ENCODE results near the gene MBNL1. TPM values are rescaled to one million over a fixed set of nuclear protein-coding genes. Genes with fewer than 3 reads are reported as not detected.
A peak's percentile ranks its signal among the peaks of the same experiment; 100 is the strongest.

MBNL1 gene
- total and polyA plus RNA-seq, 2 of the 4 experiments (the other 2 are of a cell fraction) = 127 to 664 TPM

- Histone ChIP-seq H2BK15ac (ENCODE audit: low read depth, low read length) (no peak overlapping the region), H4K5ac (ENCODE audit: low read depth, low read length) (no peak overlapping the region), H3K4ac (ENCODE audit: low read depth, low read length) (peak overlapping the region; percentile 31; the same call in 1 of the 2 replicates), H2AK9ac (replicated peaks; ENCODE audit: low read depth, low read length, poor library complexity) (no peak overlapping the region), H3K4me2 (ENCODE audit: low read depth, low read length) (no peak overlapping the region), H3K56ac (ENCODE audit: extremely low read depth, insufficient read depth, low read length) (no peak overlapping the region), H3K79me1 (ENCODE audit: low read depth in 1 of 2, low read length in 2 of 2) (no peaks in the 10 kb centered on the region; a peak in 1 of 4 replicates), H3K9me1 (ENCODE audit: insufficient read depth, low read length) (no peaks in the 10 kb centered on the region), H3K9me3 (ENCODE audit: control insufficient read depth, insufficient read depth, low read length) (no peaks in the 10 kb centered on the region), H2BK120ac (ENCODE audit: low read depth, low read length) (no peak overlapping the region), H2BK5ac (ENCODE audit: low read depth, low read length, poor library complexity, severe bottlenecking) (no peak overlapping the region), H4K91ac (ENCODE audit: insufficient read depth, low read depth, low read length) (no peak overlapping the region), H3K18ac (ENCODE audit: low read depth, low read length) (peak overlapping the region; percentile 5; the same call in 1 of the 2 replicates), H2AFZ (replicated peaks; ENCODE audit: low read length, poor library complexity) (no peak overlapping the region), H2BK20ac (ENCODE audit: low read depth, low read length) (no peak overlapping the region), H2AK5ac (ENCODE audit: low read depth, low read length) (no peak overlapping the region), H3K27ac (ENCODE audit: insufficient read depth, low read length) (no peak overlapping the region), H4K20me1 (ENCODE audit: insufficient read depth, low read length) (no peaks in the 10 kb centered on the region), H3K36me3 (ENCODE audit: control insufficient read depth, insufficient read depth, low read length) (no peaks in the 10 kb centered on the region), H3K27me3 (ENCODE audit: control insufficient read depth, insufficient read depth, low read length) (no peaks in the 10 kb centered on the region), H3K23ac (ENCODE audit: low read depth, low read length) (no peak overlapping the region), H3K14ac (replicated peaks; ENCODE audit: low read depth, low read length) (peak overlapping the region; percentile 42; the same call in 1 of the 2 replicates), H3K4me1 (ENCODE audit: control insufficient read depth, insufficient read depth, low read length) (peaks cover 10% of the 10 kb centered on the region; the same call in 1 of the 2 replicates), H4K8ac (ENCODE audit: low read depth in 2 of 2, low read length in 2 of 2) (no peak overlapping the region), H3K4me3 (ENCODE audit: insufficient read depth, low read depth, low read length) (no peak overlapping the region), H3K9ac (ENCODE audit: low read depth, low read length) (no peak overlapping the region)
- intact Hi-C loops (cut with micrococcal nuclease) (no loop called here), in situ Hi-C loops (cut with MboI; ENCODE audit: low sequenced_read_pairs) (no loop called here), dilution Hi-C loops (cut with HindIII; ENCODE audit: low sequenced_read_pairs, unreplicated experiment) (no loop called here)
- ChIA-PET POLR2A (ENCODE audit: unreplicated experiment) (interaction anchor here (0.5 kb wide), 1 partner anchor 10 kb away, joined by 3 read pairs; no protein-coding TSS in a partner anchor), CTCF (no interaction called here)
- WGBS, 2 experiments (ENCODE audit: extremely low coverage in 2 of 2, insufficient read length in 1 of 2) = 100% methylated on average over 1 of the region's 5 CpGs; no CpG with 5 or more reads in 1 of the 2 experiments
- TF ChIP-seq MXI1 (IDR thresholded peaks at IDR 0.05; ENCODE audit: borderline replicate concordance, low read depth, low read length) (no peak), MAFK (IDR thresholded peaks at IDR 0.05; ENCODE audit: low read depth, low read length) (no peak), CHD1 (IDR thresholded peaks at IDR 0.05; ENCODE audit: low read depth, low read length) (no peak), SMC3 (IDR thresholded peaks at IDR 0.05; ENCODE audit: low read depth, low read length) (no peak), RFX5 (IDR thresholded peaks at IDR 0.05; ENCODE audit: low read depth, low read length) (no peak), MAZ (IDR thresholded peaks at IDR 0.05; ENCODE audit: borderline replicate concordance, low read depth, low read length) (no peak), BHLHE40 (IDR thresholded peaks at IDR 0.05; ENCODE audit: low read depth, low read length) (no peak), CEBPB (IDR thresholded peaks at IDR 0.05; ENCODE audit: low read depth, low read length) (no peak), POLR2A (IDR thresholded peaks at IDR 0.05; ENCODE audit: low read depth, low read length) (no peak), FOS (IDR thresholded peaks at IDR 0.05; ENCODE audit: low read depth, low read length) (no peak), NFE2L2 (IDR thresholded peaks at IDR 0.05; ENCODE audit: low read depth, low read length) (no peak), RAD21 (IDR thresholded peaks at IDR 0.05; ENCODE audit: low read length) (no peak), RCOR1 (IDR thresholded peaks at IDR 0.05; ENCODE audit: insufficient replicate concordance, low read length) (no peak)
- TF ChIP-seq, protein P1, sequence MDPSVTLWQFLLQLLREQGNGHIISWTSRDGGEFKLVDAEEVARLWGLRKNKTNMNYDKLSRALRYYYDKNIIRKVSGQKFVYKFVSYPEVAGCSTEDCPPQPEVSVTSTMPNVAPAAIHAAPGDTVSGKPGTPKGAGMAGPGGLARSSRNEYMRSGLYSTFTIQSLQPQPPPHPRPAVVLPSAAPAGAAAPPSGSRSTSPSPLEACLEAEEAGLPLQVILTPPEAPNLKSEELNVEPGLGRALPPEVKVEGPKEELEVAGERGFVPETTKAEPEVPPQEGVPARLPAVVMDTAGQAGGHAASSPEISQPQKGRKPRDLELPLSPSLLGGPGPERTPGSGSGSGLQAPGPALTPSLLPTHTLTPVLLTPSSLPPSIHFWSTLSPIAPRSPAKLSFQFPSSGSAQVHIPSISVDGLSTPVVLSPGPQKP (IDR thresholded peaks at IDR 0.05; ENCODE audit: borderline replicate concordance, low read depth, low read length) = no peak
- no TSS peak for BruUV-seq (replicated peaks)
- ATAC-seq (ENCODE audit: low read depth) = no peak; the same call in 1 of the 2 replicates
- DNase-seq = peak; percentile 49
These were observed 11.7 kb upstream of the MBNL1 start for GRCh38 chr3:152256851-152257562.
